Psoas muscle (tissue), 8 donors: ENCODE measurements around the gene VSTM4. TPM values are rescaled to one million over a fixed set of nuclear protein-coding genes. Genes with fewer than 3 reads are reported as not detected.

Experiments
- ATAC-seq, 4 donors: fragments of 200-7000 bp; cut with Tn5 transposase; one replicate each; pipeline ENCODE4 v1.9.1; 2020; ENCODE audit warnings: moderate library complexity in 3 of 4, mild to moderate bottlenecking in 2 of 4
- DNase-seq, 2 donors: peaks; one replicate each; pipeline ENCODE4 v3.0.0-alpha.2; 2020
- H3K27ac ChIP-seq: fragments of 200-600 bp; one replicate; pipeline ENCODE4 v1.8.0; 2022
- H3K27me3 ChIP-seq, 3 donors: fragments of 200-600 bp in 1 of 3; one replicate each; pipeline versions ENCODE4 v1.6.1 to v1.8.0; 2013 to 2022; ENCODE audit warnings: low read length in 2 of 3, mild to moderate bottlenecking in 2 of 3, moderate library complexity in 1 of 3; ENCODE audit not compliant: insufficient read depth in 3 of 3
- H3K36me3 ChIP-seq, 2 donors: fragments of 200-600 bp in 1 of 2; one replicate each; pipeline versions ENCODE4 v1.6.1 to v1.8.0; 2013 to 2022; ENCODE audit warnings: low read depth in 1 of 2, mild to moderate bottlenecking in 1 of 2, moderate library complexity in 1 of 2; ENCODE audit not compliant: insufficient read depth in 1 of 2
- H3K4me1 ChIP-seq: fragments of 200-600 bp; one replicate; pipeline ENCODE4 v1.8.0; 2022
- H3K4me3 ChIP-seq: fragments of 200-600 bp; one replicate; pipeline ENCODE4 v1.8.0; 2022; ENCODE audit warnings: mild to moderate bottlenecking
- H3K9me3 ChIP-seq: fragments of 200-600 bp; one replicate; pipeline ENCODE4 v1.8.0; 2022
- CTCF ChIP-seq: fragments of 200-600 bp; IDR thresholded peaks from one replicate; pipeline ENCODE4 v1.8.0; 2022; ENCODE audit warnings: antibody characterized with exemption
- WGBS, 3 donors: extraction: QIAGEN DNeasy Blood & Tissue Kit; methylation state at CpG; one replicate each; pipeline versions ENCODE4 v1.1.6 to v1.1.7; 2013; 5-methylcytosine and 5-hydroxymethylcytosine counted together
- intact Hi-C, 2 donors: fragments of 100-400 bp; cut with DNase I; formaldehyde crosslinking; loops; one replicate each; pipeline versions ENCODE4 v1.11.0 to v1.14.2; 2022
- polyA plus RNA-seq, 3 donors: library from polyadenylated mRNA; stranded (reverse); fragments of 200-250 nt; gene quantifications; one replicate each; pipeline ENCODE4 v1.2.3, GENCODE V29; 2013
- total RNA-seq, 4 donors: library from RNA; stranded (reverse); fragmentation: NEBNext Ultra II Directional in 2 of 4; extraction: Animal tissue kit (Norgen Biotek cat#: 25700) in 2 of 4; gene quantifications; one replicate each; pipeline versions ENCODE4 v1.2.1 to v1.2.4, GENCODE V29; 2021 to 2023
- donor health status: healthy with polysubstance abuse.
- donor health status: DM: no; HTN: no; CAD: no; lungs with moderate emphysema.
- donor health status: Bipolar disorder and iron deficiency.
- donor health status: healthy.
- donor health status: DM: yes; HTN: yes; CAD: no.
- donor health status: DM: no; HTN: no; CAD: no.
- donor health status: DM: no; HTN: no; CAD: no.
- donor health status: DM: yes; HTN: yes; CAD: no.

The VSTM4 gene
- total and polyA plus RNA-seq, 7 donors, result 1.0 to 4.4 (median 1.8) TPM

GRCh38 chr10:48982584-48982983 lies 132.7 kb downstream of the VSTM4 start:
- Histone ChIP-seq H3K4me1 (no peaks in the 10 kb centered on the region), H3K9me3 (no peaks in the 10 kb centered on the region), H3K36me3 (no peaks in the 10 kb centered on the region), H3K27me3 (no peaks in the 10 kb centered on the region), H3K27ac (no peak overlapping the region), H3K4me3 (no peak overlapping the region)
- 86 to 94% (median 91%) methylated on average over 5 of the region's 5 CpGs for WGBS, 3 donors
- intact Hi-C loops, result loop anchor here (5.0 to 10.0 kb wide), 3 partner anchors 180 to 535 kb away; no protein-coding TSS in a partner anchor
- ATAC-seq (no peak), DNase-seq (no peak)
- TF ChIP-seq CTCF, result no peak

- ATAC-seq (peak; percentile 89 to 95 (median 90)), DNase-seq (peak; percentile 64 to 76)
- H3K9me3 ChIP-seq, result no peaks in the 10 kb centered on the region
- WGBS, 3 donors, result 28 to 31% (median 29%) methylated on average over 12 of the region's 12 CpGs
- intact Hi-C loops, result loop anchor here (5.0 to 10.0 kb wide), 3 partner anchors 181 to 536 kb away; no protein-coding TSS in a partner anchor
- no peaks in the 10 kb centered on the region for H3K36me3 ChIP-seq
- H3K4me1 ChIP-seq, result no peaks in the 10 kb centered on the region
- no peak overlapping the region for H3K4me3 ChIP-seq
- TF ChIP-seq CTCF, result peak; percentile 84
- no peak overlapping the region for H3K27ac ChIP-seq
- no peaks in the 10 kb centered on the region for H3K27me3 ChIP-seq
These were observed 133.9 kb downstream of the VSTM4 start for GRCh38 chr10:48981310-48981907.

GRCh38 chr10:48978318-48978717 lies 137.0 kb downstream of the VSTM4 start:
- Histone ChIP-seq H3K4me1 (no peaks in the 10 kb centered on the region), H3K27ac (no peak overlapping the region), H3K4me3 (no peak overlapping the region), H3K36me3 (no peaks in the 10 kb centered on the region), H3K27me3 (no peaks in the 10 kb centered on the region), H3K9me3 (no peaks in the 10 kb centered on the region)
- TF ChIP-seq CTCF, result no peak
- ATAC-seq (no peak), DNase-seq (no peak)
- 81 to 92% (median 90%) methylated on average over 5 of the region's 5 CpGs for WGBS, 3 donors
- intact Hi-C loops, result loop anchor here in 1 of 2 donors (5.0 kb wide), 1 partner anchor 544 kb away; no protein-coding TSS in a partner anchor

- DNase-seq, result no peak
- no peak overlapping the region for H3K27ac ChIP-seq
- TF ChIP-seq CTCF, result peak; percentile 22
- intact Hi-C loops, result loop anchor here in 1 of 2 donors (5.0 kb wide), 1 partner anchor 546 kb away; no protein-coding TSS in a partner anchor
- ATAC-seq, result peak in 2 of 4 donors; percentile 35 to 39
- H3K27me3 ChIP-seq, result no peaks in the 10 kb centered on the region
- no peaks in the 10 kb centered on the region for H3K4me1 ChIP-seq
- H3K9me3 ChIP-seq, result no peaks in the 10 kb centered on the region
- H3K4me3 ChIP-seq, result no peak overlapping the region
- H3K36me3 ChIP-seq, result no peaks in the 10 kb centered on the region
These were observed 139.1 kb downstream of the VSTM4 start for GRCh38 chr10:48976196-48976595.
